CD14-positive monocyte (primary cell): ENCODE data around the gene TSHZ3. TPM values are rescaled to one million over a fixed set of nuclear protein-coding genes. Genes with fewer than 3 reads are reported as not detected.
A peak's percentile ranks its signal among the peaks of the same experiment; 100 is the strongest.

Experiments used
- DNase-seq, 3 donors: peaks; one replicate each; pipeline ENCODE4 v3.0.0-alpha.2; 2011 to 2022
- H2AFZ ChIP-seq: 2 replicates; pipeline ENCODE4 v1.6.0; 2012; ENCODE audit warnings: mild to moderate bottlenecking, low read depth, low read length, inconsistent platforms; ENCODE audit not compliant: insufficient read depth, poor library complexity, severe bottlenecking
- H3K27ac ChIP-seq, 2 donors: 1 replicate in 1 of 2; 2 replicates in 1 of 2; pipeline ENCODE4 v1.5.1; 2012 to 2013; ENCODE audit warnings: low read length in 2 of 2, control low read depth in 1 of 2, inconsistent platforms in 1 of 2, low read depth in 1 of 2, mild to moderate bottlenecking in 1 of 2
- H3K27me3 ChIP-seq, 2 donors: one replicate each; pipeline versions ENCODE4 v1.6.0 to v1.6.1; 2011 to 2013; ENCODE audit warnings: low read length in 2 of 2; ENCODE audit not compliant: control insufficient read depth in 2 of 2, insufficient read depth in 2 of 2
- H3K36me3 ChIP-seq, 2 donors: replicated peaks in 1 of 2; 1 replicate in 1 of 2; 2 replicates in 1 of 2; pipeline versions ENCODE4 v1.5.1 to v1.6.1; 2012 to 2013; ENCODE audit warnings: low read length in 2 of 2, control low read depth in 1 of 2, inconsistent platforms in 1 of 2, mild to moderate bottlenecking in 1 of 2; ENCODE audit not compliant: insufficient read depth in 2 of 2, control insufficient read depth in 1 of 2
- H3K4me1 ChIP-seq, 2 donors: 1 replicate in 1 of 2; 2 replicates in 1 of 2; pipeline versions ENCODE4 v1.5.1 to v1.6.1; 2012 to 2013; ENCODE audit warnings: low read length in 2 of 2, control low read depth in 1 of 2, inconsistent platforms in 1 of 2, mild to moderate bottlenecking in 1 of 2, moderate library complexity in 1 of 2; ENCODE audit not compliant: insufficient read depth in 2 of 2, control insufficient read depth in 1 of 2
- H3K4me2 ChIP-seq: replicated peaks from 2 replicates; pipeline ENCODE3; 2012; ENCODE audit warnings: low read length, moderate library complexity, mild to moderate bottlenecking; ENCODE audit not compliant: poor library complexity, severe bottlenecking; ENCODE audit errors: extremely low read depth
- H3K4me3 ChIP-seq, 3 experiments: fragments of 200-600 bp in 1 of 3; sonication (generic) in 1 of 3; replicated peaks in 1 of 3; 1 replicate in 2 of 3; 2 replicates in 1 of 3; pipeline ENCODE4 v1.5.1; 2011 to 2013; ENCODE audit warnings: low read length in 3 of 3, mild to moderate bottlenecking in 3 of 3, control low read depth in 2 of 3, low read depth in 2 of 3, inconsistent platforms in 1 of 3, moderate library complexity in 1 of 3
- H3K79me2 ChIP-seq: 2 replicates; pipeline ENCODE4 v1.6.0; 2012; ENCODE audit warnings: mild to moderate bottlenecking, control low read depth, inconsistent platforms, low read length, moderate library complexity; ENCODE audit not compliant: insufficient read depth
- H3K9ac ChIP-seq: 2 replicates; pipeline ENCODE4 v1.6.0; 2017; ENCODE audit warnings: low read length, mild to moderate bottlenecking; ENCODE audit not compliant: insufficient read depth, poor library complexity, severe bottlenecking
- H3K9me3 ChIP-seq, 2 donors: replicated peaks in 1 of 2; 1 replicate in 1 of 2; 2 replicates in 1 of 2; pipeline versions ENCODE4 v1.5.1 to v1.6.1; 2012 to 2013; ENCODE audit warnings: low read length in 2 of 2, control low read depth in 1 of 2; ENCODE audit not compliant: control insufficient read depth in 1 of 2, insufficient read depth in 1 of 2
- H4K20me1 ChIP-seq: 2 replicates; pipeline ENCODE4 v1.6.0; 2012; ENCODE audit warnings: mild to moderate bottlenecking, low read length, control low read depth, moderate library complexity; ENCODE audit not compliant: insufficient read depth
- H3K27ac Mint-ChIP-seq, 7 donors: one replicate each; pipeline ENCODE4 v1.8.0; 2020; ENCODE audit warnings: mild to moderate bottlenecking in 7 of 7, mixed read lengths in 7 of 7, moderate library complexity in 6 of 7, inconsistent platforms in 2 of 7
- H3K27me3 Mint-ChIP-seq, 3 donors: one replicate each; pipeline ENCODE4 v1.8.0; 2021 to 2022; ENCODE audit warnings: low read depth in 3 of 3, mild to moderate bottlenecking in 3 of 3, mixed read lengths in 3 of 3, moderate library complexity in 3 of 3, inconsistent platforms in 1 of 3
- H3K36me3 Mint-ChIP-seq, 2 donors: one replicate each; pipeline ENCODE4 v1.8.0; 2020; ENCODE audit warnings: mixed read lengths in 2 of 2, inconsistent platforms in 1 of 2, mild to moderate bottlenecking in 1 of 2
- H3K4me1 Mint-ChIP-seq: one replicate; pipeline ENCODE4 v1.8.0; 2020; ENCODE audit warnings: mild to moderate bottlenecking, mixed read lengths
- H3K4me3 Mint-ChIP-seq, 2 donors: one replicate each; pipeline ENCODE4 v1.8.0; 2020; ENCODE audit warnings: mild to moderate bottlenecking in 2 of 2, mixed read lengths in 2 of 2, moderate library complexity in 1 of 2
- H3K9me3 Mint-ChIP-seq, 7 donors: one replicate each; pipeline ENCODE4 v1.8.0; 2020 to 2022; ENCODE audit warnings: mixed read lengths in 7 of 7, mild to moderate bottlenecking in 6 of 7, moderate library complexity in 6 of 7, inconsistent platforms in 2 of 7
- CTCF ChIP-seq: fragments of 200-600 bp; IDR thresholded peaks from one replicate; pipeline ENCODE4 v1.8.0; 2022; ENCODE audit warnings: antibody characterized with exemption, mild to moderate bottlenecking
- WGBS: methylation state at CpG from one replicate; pipeline ENCODE4 v1.1.5; 2013; ENCODE audit warnings: missing lambda C conversion rate; ENCODE audit not compliant: insufficient coverage; 5-methylcytosine and 5-hydroxymethylcytosine counted together
- intact Hi-C, 2 donors: fragments of 100-400 bp; cut with micrococcal nuclease; formaldehyde crosslinking; loops; one replicate each; pipeline versions ENCODE4 v1.15.0 to v1.15.1; 2023
- polyA plus RNA-seq, 3 donors: library from polyadenylated mRNA; depleted of rRNA in 1 of 3; unstranded in 2 of 3; stranded (reverse) in 1 of 3; fragments of 300-500 nt in 2 of 3; fragments of >200 nt in 1 of 3; fragmentation: Illumina TruSeq in 2 of 3; gene quantifications; 1 replicate in 2 of 3; 2 replicates in 1 of 3; pipeline ENCODE4 v1.2.3, GENCODE V29; 2012 to 2021

Gene TSHZ3
- polyA plus RNA-seq, 3 donors = 2.3 to 5.8 (median 3.3) TPM

- Histone ChIP-seq H3K4me2 (no peak overlapping the region), H2AFZ (no peak overlapping the region), H3K79me2 (no peaks in the 10 kb centered on the region), H3K27me3 (no peaks in the 10 kb centered on the region), H3K9me3 (no peaks in the 10 kb centered on the region), H3K36me3 (no peaks in the 10 kb centered on the region), H3K27ac (no peak overlapping the region), H3K4me3 (no peak overlapping the region), H3K9ac (no peak overlapping the region), H3K4me1 (peaks cover 13 to 14% of the 10 kb centered on the region in 2 donors), H4K20me1 (no peaks in the 10 kb centered on the region)
- Mint-ChIP-seq H3K4me1 (peaks cover 39% of the 10 kb centered on the region), H3K36me3 (no peaks in the 10 kb centered on the region), H3K4me3 (no peak overlapping the region), H3K27me3 (peaks cover 5 to 11% (median 10%) of the 10 kb centered on the region in 3 donors), H3K9me3 (peaks cover 0 to 1% (median 0%) of the 10 kb centered on the region in 7 donors), H3K27ac (peak overlapping the region in 3 of 7 donors; percentile 58 to 70 (median 64))
- no peak for TF ChIP-seq CTCF
- intact Hi-C loops = no loop called here
- 55% methylated on average over 7 of the region's 11 CpGs for WGBS
- peak in 1 of 3 donors; percentile 37 for DNase-seq
Measured at GRCh38 chr19:31257426-31258130, 91.7 kb downstream of the TSHZ3 start.

GRCh38 chr19:31257025-31257424 lies 92.2 kb downstream of the TSHZ3 start:
- H3K4me3 ChIP-seq = no peak overlapping the region
- intact Hi-C loops = no loop called here
- peaks cover 14 to 17% of the 10 kb centered on the region in 2 donors for H3K4me1 ChIP-seq
- no peaks in the 10 kb centered on the region for H3K36me3 Mint-ChIP-seq
- H3K27me3 Mint-ChIP-seq = peaks cover 6 to 9% (median 7%) of the 10 kb centered on the region in 3 donors
- no peaks in the 10 kb centered on the region for H3K79me2 ChIP-seq
- no peak overlapping the region for H3K4me3 Mint-ChIP-seq
- peak overlapping the region in 6 of 7 donors; percentile 59 to 88 (median 64) for H3K27ac Mint-ChIP-seq
- no peaks in the 10 kb centered on the region for H3K27me3 ChIP-seq
- 89% methylated on average over 8 of the region's 9 CpGs for WGBS
- no peaks in the 10 kb centered on the region for H4K20me1 ChIP-seq
- no peak overlapping the region for H3K27ac ChIP-seq
- H3K4me2 ChIP-seq = no peak overlapping the region
- H3K4me1 Mint-ChIP-seq = peaks cover 44% of the 10 kb centered on the region
- H3K9me3 Mint-ChIP-seq = peaks cover 0 to 1% (median 0%) of the 10 kb centered on the region in 7 donors
- H2AFZ ChIP-seq = no peak overlapping the region
- H3K9me3 ChIP-seq = no peaks in the 10 kb centered on the region
- DNase-seq = no peak
- no peak for TF ChIP-seq CTCF
- no peak overlapping the region for H3K9ac ChIP-seq
- H3K36me3 ChIP-seq = no peaks in the 10 kb centered on the region
